HG02610 (cell line): ENCODE results near the gene TRMT61A.
"Not testable (repeated sequence)": the region's sequence is repeated elsewhere in the genome, so short reads cannot be mapped to it uniquely, and the experiment has no call there.

ENCODE experiments used
- ATAC-seq: cut with Tn5 transposase; IDR thresholded peaks from one replicate; pipeline ENCODE4 v1.9.1; 2021; ENCODE audit warnings: mild to moderate bottlenecking, moderate library complexity; ENCODE audit not compliant: unreplicated experiment

TRMT61A gene

DNA sequence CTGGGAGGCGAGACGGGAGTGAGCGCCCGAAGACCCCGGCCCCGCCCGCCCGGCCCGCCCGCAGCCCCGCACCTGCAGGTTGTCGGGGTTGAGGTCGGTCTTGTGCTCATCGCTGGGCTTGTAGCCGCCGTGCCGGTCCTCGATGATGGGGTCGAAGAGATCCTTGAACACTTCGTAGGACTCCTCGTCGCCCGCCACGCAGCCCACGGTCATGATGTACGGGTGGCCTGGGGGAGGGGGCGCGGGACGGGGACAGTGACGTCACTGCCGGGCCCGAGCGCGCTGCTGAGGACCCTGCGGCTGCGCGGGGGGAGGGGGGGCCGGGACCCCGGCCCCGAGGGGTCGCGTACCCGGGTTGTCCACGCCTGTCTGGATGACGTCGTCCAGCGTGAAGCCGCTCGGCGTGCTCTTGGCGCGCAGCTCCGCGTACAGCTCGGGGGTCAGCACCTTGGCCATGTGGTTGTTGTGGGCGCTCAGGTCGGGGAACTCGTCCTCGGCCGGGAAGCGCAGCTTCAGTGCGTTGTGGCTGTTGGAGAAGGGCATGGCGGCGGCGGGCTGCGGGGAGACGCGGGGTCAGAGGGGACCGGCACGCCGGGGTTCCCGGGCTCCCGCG lies 6.9 kb upstream of the TRMT61A start:
- no peak for ATAC-seq

DNA sequence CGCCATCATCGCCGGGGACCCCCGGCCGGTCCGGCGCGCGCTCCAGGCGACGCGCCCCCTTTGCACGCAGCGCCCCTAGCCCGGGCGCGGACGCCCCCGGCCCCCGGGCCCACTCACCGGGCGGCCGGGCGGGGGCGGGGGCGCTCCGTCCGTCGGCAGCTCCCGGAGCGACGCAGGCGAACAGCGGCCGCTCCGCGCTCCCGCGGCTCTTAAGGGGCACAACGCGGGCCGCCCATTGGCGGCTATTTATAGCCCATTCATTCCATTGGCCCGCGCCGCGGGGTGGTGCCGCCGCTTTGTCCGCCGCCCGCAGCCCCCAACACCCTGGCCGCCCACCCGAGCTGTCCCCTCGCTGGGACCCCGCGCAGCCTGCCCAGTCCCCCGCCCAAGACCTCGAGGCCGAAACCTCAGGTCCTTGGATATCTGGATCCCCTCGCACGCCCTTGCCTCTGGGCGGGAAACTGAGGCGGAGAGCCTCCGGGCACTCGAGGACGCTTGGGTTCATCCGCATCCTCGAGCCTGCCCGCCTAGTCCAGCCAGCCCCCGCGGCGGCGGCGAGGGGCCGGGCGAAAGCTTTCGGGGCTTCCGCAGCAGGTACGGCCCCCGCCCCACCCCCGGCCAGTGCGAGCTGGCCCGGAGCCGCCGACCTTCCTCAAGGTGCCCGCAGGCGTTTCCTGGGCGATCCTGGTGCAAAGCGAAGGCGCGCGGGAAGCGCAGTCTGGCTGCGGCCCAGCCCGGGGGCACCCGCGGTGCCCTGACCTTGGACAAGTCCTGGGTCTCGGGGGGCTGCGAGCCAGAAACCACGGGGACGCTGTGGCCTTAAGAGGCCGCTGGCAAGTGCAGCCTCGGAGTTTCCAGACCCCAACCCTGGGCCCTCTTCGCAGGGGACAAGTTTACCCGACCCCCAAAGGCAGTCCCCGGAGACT lies 6.1 kb upstream of the TRMT61A start, which contains the start of gene CKB:
TSS of gene CKB (minus strand) at position 182 of the 926 bp plus-strand sequence. CDS start 337 bp downstream, outside the sequence.
- no peak for ATAC-seq

DNA sequence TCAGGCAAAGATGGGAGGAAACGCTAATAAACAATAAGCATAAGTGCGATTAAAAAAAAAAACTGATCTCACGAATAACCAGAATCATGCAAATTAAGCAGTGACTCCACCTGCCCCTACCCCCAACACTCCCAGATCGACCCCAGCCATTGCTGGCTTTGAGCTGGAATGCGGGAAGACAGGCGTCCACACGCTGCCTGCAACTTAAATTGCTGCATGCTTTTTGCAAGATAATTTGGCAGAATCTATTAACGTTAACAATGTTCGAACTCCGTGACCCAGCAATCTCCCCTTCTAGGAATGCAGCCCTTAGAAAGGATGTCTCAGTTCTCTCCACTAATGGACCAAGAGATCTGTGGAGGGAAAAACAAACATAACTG lies 5.4 kb upstream of the TRMT61A start:
- ATAC-seq: no peak

DNA sequence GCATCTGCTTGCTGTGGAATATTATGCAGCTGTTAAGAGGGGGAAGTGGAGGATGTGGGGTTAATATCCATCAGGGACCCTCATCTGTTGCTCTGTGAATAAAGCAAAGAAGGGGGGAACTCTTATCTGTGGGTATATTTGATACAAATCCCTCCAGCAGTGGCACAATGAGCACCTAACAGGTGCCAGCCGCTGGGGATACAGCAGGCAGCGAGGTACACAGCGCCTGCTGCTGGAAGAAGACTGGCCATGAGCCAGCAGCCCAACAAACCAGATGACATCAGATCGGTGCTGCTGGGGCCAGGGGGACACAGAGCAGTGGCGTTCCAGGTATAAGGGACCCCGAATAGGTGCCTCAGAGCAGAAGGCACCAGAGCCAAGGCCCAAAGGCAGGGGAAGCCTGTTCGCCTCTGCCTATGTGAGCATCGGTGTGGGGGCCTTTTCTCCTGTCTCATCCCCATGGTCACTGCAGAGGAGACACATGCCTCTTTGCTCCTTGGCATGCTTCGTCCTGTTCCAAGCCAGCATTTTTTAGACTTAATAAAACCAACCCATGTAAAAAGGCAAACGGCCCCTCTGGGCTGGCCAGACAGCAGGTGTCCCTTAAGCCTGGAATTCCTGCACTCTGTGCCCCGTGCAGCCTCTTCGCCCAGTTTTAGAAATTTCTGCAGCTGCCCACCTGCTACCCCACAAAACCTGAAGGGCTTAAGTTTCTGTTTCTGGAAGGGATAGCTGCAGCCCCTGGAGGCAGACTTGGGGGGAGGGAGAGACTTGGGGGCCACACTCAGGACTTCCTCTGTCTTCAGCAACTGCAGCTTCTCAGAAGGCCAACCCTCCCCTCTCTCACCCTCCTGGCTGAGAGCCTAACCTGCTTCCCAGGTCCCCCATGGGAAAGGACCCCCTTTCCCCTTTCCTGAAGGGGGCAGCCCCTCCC lies 4.7 kb upstream of the TRMT61A start:
- ATAC-seq: no peak

DNA sequence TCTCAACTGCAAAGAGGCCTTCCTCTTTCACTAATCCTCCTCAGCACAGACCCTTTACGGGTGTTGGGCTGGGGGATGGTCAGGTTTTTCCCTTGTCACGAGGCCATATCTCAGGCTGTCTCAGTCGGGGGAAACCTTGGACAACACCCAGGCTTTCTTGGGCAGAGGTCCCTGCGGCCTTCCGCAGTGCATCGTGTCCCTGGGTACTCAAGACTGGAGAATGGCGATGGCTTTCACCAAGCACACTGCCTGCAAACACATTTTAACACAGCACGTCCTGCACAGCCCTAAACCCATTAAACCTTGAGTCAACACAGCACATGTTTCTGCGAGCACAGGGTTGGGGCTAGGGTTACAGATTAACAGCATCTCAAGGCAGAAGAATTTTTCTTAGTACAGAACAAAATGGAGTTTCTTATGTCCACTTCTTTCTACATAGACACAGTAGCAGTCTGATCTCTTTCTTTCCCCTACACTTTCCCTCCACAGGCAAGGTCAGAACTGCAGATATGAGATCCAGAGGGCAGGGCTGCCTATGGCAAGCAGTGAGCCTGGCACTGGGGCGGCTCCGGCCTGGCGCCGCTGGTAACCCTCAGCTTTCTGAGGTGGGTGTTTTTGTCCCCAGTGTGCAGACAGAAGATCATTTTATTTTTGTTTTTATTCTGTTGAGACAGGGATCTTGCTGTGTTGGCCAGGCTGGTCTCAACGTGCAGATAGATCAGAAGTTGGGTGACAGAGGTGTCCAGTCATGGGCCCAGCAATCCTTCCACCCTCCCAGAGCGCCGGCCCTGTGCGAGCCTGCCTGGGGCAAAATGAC lies 3.4 kb upstream of the TRMT61A start:
- ATAC-seq: not testable (repeated sequence)

DNA sequence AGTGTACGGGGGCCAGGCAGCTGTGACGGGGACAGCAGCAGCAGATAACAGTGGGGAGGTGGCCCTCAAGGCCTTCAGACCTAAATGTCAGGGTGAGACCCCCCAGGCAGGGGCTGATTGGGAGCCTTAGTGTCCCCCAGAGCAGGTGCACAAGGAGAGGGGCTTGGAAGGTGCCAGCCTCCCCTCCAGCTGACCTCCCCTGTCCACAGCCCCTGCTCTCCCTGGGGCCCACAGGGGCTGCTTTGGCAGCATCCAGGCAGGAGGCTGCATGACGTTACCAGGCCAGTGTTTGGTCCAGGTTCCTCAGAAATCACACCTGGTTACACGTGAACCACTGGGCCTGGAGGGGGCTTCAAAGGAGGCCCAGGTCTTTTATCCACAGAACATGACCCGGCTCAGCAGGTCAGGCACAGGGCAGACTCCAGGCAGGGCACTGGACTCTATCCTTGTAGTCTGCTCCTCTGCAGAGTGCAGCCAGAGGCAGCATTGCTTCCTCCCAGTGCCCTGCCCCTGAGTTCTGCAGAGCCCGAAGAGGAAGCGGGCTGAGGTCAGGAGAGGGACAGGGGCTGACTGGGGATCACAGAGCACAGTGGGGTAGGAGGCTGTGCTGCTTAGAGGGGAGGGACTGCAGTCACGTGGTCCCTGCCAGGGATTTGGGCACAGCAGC lies 2.6 kb upstream of the TRMT61A start:
- no peak for ATAC-seq

DNA sequence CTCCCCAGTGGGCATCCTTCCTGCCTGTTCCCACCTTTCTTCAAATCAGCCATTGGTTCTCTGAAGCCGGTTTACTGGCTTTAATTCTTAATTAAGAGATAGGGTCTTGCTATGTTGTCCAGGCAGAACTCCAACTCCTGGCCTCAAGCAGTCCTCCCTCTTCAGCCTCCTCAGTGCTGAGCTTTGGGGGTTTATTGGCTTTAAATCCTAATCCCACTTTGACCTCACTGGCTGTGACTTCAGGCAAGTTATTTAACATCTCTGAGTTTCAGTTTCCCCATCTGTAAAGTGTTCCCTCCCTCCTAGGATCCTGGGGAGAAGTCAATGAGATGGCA lies 2.1 kb upstream of the TRMT61A start:
- ATAC-seq: no peak

DNA sequence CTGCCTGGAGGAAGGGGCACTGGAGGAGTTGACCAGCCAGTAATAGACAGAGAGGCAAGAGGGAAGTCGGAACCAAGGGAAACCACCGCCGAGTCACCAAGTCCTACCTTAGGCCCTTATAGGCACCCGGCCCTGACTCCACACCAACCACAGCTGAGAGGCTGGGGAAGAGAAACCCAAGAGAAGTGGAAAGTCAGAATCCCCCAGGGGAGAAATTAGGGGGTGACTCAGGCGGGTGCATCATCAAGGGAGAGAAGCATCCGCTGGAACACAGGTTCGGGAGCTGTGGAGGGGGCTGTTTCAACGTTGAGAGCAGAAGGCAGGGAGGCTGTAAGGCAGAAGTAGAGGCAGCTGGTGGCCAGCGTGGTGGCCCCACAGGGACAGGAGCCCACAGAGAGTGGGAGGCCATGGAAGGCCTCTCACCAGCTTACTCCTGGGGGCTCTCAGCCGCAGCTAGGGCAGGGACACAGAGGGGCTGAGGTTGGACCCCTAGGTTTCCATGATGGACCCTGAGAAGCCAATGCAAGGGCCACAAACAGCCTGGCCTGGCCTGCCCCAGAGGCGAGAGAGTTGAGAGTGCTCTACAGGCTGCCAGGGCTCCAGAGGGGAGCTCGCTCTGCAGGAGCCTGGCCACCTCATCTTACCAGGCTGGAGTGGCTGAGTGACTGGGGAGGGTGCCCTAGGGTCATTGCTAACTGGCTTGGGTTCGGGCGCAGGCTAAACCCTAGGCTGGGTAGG lies 1.4 kb upstream of the TRMT61A start:
- peak; percentile 85 for ATAC-seq

DNA sequence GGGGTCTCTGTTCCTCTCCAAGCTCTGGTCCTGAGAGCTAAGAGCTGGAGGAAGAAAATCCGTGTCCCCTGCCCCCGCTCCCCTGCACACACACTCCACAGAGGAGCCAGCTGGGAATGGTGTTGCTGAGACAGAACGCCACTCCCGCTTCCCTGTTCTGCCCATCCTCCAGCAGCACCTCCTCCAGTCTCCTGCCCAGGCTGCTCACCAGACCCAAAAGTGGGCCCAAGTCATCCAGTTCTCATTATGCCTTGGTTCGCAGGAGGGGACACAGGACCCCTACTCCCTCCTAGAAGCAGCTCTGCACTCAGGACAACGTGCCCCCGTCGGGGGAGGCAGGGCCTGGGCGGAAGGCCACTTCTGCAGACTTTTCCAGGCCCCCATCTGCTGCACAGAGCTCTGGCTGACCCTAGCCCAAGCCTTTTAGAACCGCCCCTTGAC lies 830 bp upstream of the TRMT61A start:
- ATAC-seq: no peak

DNA sequence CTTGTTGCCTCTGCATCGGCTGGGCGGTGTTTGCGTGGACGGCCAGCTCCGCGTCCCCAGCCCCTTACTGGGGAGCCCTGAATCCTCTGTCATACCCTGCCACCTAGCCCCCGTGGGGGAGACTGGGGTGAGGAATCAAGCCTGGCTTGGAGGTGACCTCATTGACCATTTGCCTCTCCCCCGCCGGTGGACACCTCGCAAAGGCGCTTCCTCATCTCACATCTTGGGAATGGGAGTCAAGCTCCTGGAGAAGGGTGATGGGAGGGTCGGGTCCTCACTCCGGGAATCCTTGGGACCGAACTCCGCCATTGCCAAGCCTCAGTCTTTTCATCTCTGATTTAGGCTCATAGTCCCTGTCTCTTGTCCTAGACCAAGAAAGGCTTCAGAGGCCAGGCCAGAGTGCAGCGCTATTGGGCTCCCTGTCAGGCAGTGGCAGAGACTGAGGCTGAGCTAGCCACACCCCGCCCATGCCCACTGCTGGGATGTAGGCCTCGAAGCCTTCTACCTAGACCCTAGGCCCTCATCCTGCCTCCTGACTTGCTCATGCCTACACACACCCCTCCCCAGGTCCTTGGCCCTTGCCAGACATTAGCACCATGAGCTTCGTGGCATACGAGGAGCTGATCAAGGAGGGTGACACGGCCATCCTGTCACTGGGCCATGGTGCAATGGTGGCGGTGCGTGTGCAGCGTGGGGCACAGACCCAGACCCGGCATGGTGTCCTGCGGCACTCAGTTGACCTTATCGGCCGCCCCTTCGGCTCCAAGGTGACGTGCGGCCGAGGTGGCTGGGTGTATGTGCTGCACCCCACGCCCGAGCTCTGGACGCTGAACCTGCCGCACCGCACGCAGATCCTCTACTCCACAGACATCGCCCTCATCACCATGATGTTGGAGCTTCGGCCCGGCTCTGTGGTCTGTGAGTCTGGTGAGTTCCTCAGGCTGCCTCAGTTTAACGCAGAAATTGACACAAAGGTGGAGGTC lies 678 bp downstream of the TRMT61A start:
- ATAC-seq: no peak

DNA sequence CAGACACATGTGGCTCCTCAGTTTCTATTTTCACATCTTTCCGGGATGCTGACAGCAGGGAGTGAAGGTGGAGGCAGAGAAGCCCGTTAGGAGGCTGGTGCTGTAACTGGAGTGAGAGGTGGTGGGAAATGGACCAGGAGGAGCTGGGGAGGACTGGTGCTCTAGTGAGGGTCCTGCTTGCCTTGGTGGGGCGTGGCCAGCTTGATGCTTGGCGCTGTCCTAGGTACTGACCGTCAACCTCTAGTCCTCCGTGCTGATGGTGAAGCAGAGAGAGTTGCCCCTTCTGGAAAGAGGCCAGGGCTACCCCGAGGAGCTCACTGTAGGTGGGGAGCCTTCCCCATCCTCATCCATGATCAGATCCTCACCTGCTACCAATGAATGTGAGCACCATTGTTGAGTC lies 1.4 kb downstream of the TRMT61A start:
- no peak for ATAC-seq

DNA sequence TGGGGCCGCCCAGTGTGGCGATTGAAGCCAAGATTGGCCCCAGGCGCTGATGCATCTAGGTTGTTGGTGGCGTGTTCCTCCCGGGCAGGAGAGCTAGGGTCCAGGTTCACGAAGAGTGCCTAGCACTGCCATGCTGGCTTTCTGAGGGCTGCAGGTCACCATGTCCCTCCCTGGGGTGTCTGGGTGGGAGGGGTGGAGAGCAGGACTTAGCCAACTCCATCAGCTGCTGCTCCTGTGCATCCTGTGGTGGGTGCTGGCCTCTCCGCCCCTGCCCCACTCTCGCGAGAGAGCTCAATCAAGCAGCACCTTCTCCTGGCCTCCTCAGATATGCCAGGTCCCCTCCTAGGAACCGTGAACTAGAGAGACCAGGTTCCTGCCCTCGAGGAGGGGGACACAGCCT lies 1.8 kb downstream of the TRMT61A start:
- no peak for ATAC-seq

DNA sequence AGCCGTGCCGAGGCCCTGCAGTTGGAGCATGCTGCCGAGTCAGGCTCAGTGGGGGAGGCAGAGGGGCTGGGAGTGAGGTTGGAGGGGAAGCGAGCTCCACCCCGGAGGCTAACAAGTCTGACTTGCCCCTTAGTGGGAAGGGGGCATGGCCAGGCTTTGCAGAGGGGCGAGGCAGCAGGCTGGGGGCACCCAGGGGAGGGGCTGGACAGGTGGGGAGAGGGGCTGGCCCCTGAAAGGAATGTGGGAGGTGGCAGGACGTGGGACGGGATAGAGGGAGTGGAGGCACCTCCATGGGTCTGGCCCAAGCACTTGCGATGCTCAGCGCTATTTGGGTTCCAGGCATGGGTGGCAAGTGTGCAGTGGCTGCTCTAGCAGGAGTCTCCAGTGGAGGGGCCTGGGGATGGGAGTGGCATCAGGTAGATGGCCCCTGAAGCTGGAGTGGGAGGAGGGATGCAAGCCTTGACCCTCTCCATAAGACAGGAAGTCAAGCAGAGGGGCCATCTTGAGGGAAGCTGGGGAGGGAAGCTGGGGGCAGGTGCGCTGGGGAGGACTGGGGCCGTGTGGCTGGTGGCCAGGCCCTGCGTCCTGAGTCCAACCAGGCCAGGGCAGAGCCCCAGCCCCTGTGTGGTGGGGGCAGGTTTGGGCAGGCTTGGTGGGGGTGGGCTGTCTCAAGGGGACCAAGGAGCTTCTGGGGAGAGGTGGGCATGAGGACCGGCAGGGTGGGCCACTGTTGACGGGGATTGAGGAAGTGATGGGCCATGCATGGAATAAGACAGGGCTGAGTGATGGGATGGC lies 2.6 kb downstream of the TRMT61A start:
- no peak for ATAC-seq

DNA sequence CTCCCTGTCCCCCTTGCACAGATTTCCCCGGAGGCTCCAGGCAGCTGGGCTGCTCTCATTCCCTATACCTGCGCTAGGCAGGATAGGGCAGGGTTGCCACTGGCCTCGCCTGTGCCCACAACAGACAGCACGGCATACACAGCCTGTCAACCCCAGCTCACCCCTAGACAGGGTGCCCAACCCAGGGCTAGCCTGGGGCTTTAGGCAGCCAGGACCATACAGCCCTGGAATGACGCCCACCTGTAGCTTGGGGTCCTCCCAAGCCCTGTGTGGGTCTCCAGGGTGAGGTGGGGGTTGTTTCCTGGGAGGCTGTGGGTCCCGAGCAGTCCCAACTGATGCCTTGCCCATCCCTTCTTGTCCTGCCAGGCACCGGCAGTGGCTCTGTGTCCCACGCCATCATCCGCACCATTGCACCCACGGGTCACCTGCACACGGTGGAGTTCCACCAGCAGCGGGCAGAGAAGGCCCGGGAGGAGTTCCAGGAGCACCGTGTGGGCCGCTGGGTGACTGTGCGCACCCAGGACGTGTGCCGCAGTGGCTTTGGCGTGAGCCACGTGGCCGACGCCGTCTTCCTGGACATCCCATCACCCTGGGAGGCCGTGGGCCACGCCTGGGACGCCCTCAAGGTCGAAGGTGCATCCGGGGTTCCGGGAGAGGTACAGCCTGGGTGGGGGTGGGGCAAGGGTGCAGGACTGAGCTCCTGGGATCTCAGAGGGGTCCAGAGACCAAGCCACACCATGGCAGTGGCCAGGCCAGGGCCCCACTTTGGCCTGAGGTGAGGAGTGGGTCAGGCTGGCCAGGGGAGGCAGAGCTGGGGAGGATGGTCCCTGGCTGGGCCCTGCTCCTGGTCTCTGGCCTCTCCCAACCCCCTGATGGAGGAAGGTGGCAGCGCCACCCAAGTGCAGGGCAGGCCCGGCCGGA lies 3.5 kb downstream of the TRMT61A start:
- ATAC-seq: no peak

DNA sequence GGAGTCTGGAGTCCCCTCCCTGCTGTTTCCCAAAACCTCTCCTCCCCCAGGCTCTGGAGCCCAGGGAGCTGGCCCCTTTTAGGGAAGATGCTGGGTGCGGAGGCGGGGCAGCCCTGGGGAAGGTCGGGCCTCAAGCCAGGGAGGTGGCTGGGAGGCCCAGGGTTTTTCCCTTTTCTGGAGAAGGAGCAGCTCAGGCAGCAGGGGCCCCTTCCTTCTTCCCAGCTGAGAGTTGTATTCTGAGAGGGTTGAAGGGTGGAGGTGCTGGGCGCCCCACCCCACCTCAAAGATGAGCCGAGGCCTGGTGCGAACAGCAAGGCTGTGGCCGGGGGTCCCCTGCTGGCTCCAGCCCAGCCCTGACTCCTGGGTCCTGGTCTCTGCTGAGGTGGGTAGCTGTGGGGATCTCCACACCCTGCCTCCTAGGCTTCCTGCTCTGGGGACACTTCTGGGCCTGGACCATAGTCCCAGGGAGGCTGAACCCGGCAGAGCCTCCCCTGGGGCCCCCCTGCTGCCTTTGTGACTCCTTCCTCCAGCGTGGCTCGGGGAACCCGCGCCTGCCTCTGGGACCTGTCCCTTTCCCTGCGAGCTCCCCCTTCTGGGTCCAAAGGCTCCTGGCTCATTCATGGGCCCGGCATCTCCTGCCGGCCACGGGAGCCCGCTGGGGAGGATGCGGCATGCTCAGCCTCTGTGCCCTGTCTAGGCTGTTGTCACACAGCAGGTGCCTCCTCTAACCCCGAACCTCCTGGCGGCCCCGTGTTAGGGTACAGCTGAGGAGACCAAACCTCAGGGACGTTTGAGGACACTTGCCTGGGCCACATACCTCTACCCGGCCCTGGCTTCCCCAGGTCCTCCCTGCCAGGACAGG lies 4.4 kb downstream of the TRMT61A start:
- ATAC-seq: no peak
